Measurements from ENCODE around the gene REEP3. TPM values are rescaled to one million over a fixed set of nuclear protein-coding genes. Genes with fewer than 3 reads are reported as not detected.
A peak's percentile ranks its signal among the peaks of the same experiment; 100 is the strongest.

Gene REEP3
- total and polyA plus RNA-seq, 2 experiments from 2014 or later: 69.9 to 72.1 TPM

- Histone ChIP-seq H3K9ac (no peak overlapping the region), H3K4me3 (no peak overlapping the region), H3K9me3 (ENCODE audit: low read depth) (no peaks in the 10 kb centered on the region), H3K36me3 (ENCODE audit: low read depth) (no peaks in the 10 kb centered on the region), H4K20me1 (ENCODE audit: insufficient read depth) (no peaks in the 10 kb centered on the region), H3K9me2 (ENCODE audit: insufficient read depth) (no peaks in the 10 kb centered on the region), H2AFZ (0 out of 2 replicates have a peak overlapping the region, but pooled peaks have one; percentile 6), H3K4me1 (ENCODE audit: insufficient read depth) (no peaks in the 10 kb centered on the region), H3F3A (ENCODE audit: insufficient read depth) (no peaks in the 10 kb centered on the region), H3K27ac (no peak overlapping the region), H3K27me3 (replicated peaks; ENCODE audit: insufficient read depth) (no peaks in the 10 kb centered on the region), H3K79me2 (ENCODE audit: insufficient read depth) (no peaks in the 10 kb centered on the region), H3K4me2 (ENCODE audit: unreplicated experiment) (no peak overlapping the region)
- peak; percentile 43 for DNase-seq
- in situ Hi-C loops (cut with MboI): no loop called here
- no peak for TF ChIP-seq EZH2 (IDR thresholded peaks at IDR 0.05; ENCODE audit: insufficient read depth, poor library complexity, severe bottlenecking)
- no peak for TF ChIP-seq EZH2phosphoT487 (IDR thresholded peaks at IDR 0.05; ENCODE audit: insufficient read depth, low read depth)
- WGBS, 2 experiments (ENCODE audit: low coverage in 1 of 2, low lambda C conversion rate in 2 of 2, missing lambda C conversion rate in 2 of 2): 85 to 89% methylated on average over 4 of the region's 4 CpGs
Observed at GRCh38 chr10:63644418-63645142, 123.4 kb downstream of the REEP3 start.

- 97 to 100% methylated on average over 2 of the region's 2 CpGs for WGBS, 2 experiments (ENCODE audit: low coverage in 1 of 2, low lambda C conversion rate in 2 of 2, missing lambda C conversion rate in 2 of 2)
Observed at GRCh38 chr10:63645195-63645594, 124.0 kb downstream of the REEP3 start.

DNA sequence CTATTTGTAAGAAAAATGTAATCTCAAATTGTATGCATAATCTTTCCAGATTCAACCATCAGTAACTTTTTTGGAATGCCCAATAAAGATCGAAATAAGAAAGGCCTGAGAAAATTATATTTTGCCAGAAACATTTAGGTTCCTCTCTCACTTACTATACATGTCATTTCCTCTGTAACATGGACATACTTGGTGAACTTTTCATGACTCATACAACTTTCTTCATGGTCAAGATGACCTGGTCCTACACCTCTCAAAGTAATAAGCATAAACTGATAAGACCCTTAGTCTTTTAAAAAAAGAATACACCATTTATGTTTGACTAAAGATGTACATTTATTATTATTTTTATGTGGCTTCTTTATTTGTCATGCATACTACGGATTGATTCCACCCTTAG lies 125.3 kb downstream of the REEP3 start:
- H3K36me3 ChIP-seq (ENCODE audit: low read depth): no peaks in the 10 kb centered on the region
- no peak overlapping the region for H3K4me2 ChIP-seq (ENCODE audit: unreplicated experiment)
- no peak overlapping the region for H3K27ac ChIP-seq
- H2AFZ ChIP-seq: no peak overlapping the region
- no peaks in the 10 kb centered on the region for H3K9me3 ChIP-seq (ENCODE audit: low read depth)
- H3K9me2 ChIP-seq (ENCODE audit: insufficient read depth): no peaks in the 10 kb centered on the region
- 95 to 97% methylated on average over 2 of the region's 2 CpGs for WGBS, 2 experiments (ENCODE audit: low coverage in 1 of 2, low lambda C conversion rate in 2 of 2, missing lambda C conversion rate in 2 of 2)
- no peak overlapping the region for H3K9ac ChIP-seq
- no peaks in the 10 kb centered on the region for H3F3A ChIP-seq (ENCODE audit: insufficient read depth)
- H3K4me1 ChIP-seq (ENCODE audit: insufficient read depth): no peaks in the 10 kb centered on the region
- no peaks in the 10 kb centered on the region for H3K79me2 ChIP-seq (ENCODE audit: insufficient read depth)
- no peaks in the 10 kb centered on the region for H3K27me3 ChIP-seq (replicated peaks; ENCODE audit: insufficient read depth)
- no peak overlapping the region for H3K4me3 ChIP-seq
- in situ Hi-C loops (cut with MboI): no loop called here
- TF ChIP-seq EZH2 (IDR thresholded peaks at IDR 0.05; ENCODE audit: insufficient read depth, poor library complexity, severe bottlenecking): no peak
- no peak for TF ChIP-seq EZH2phosphoT487 (IDR thresholded peaks at IDR 0.05; ENCODE audit: insufficient read depth, low read depth)
- DNase-seq: no peak
- no peaks in the 10 kb centered on the region for H4K20me1 ChIP-seq (ENCODE audit: insufficient read depth)

More at GRCh38 chr10:63645195-63645594, 124.0 kb downstream of the REEP3 start:
- Histone ChIP-seq H3F3A (ENCODE audit: insufficient read depth) (no peaks in the 10 kb centered on the region), H3K4me3 (no peak overlapping the region), H3K9me3 (ENCODE audit: low read depth) (no peaks in the 10 kb centered on the region), H2AFZ (no peak overlapping the region), H3K79me2 (ENCODE audit: insufficient read depth) (no peaks in the 10 kb centered on the region), H3K27ac (no peak overlapping the region), H3K27me3 (replicated peaks; ENCODE audit: insufficient read depth) (no peaks in the 10 kb centered on the region), H3K9me2 (ENCODE audit: insufficient read depth) (no peaks in the 10 kb centered on the region), H3K9ac (no peak overlapping the region), H3K4me2 (ENCODE audit: unreplicated experiment) (no peak overlapping the region), H3K4me1 (ENCODE audit: insufficient read depth) (no peaks in the 10 kb centered on the region), H3K36me3 (ENCODE audit: low read depth) (no peaks in the 10 kb centered on the region), H4K20me1 (ENCODE audit: insufficient read depth) (no peaks in the 10 kb centered on the region)
- TF ChIP-seq EZH2phosphoT487 (IDR thresholded peaks at IDR 0.05; ENCODE audit: insufficient read depth, low read depth) (no peak), EZH2 (IDR thresholded peaks at IDR 0.05; ENCODE audit: insufficient read depth, poor library complexity, severe bottlenecking) (no peak)
- in situ Hi-C loops (cut with MboI): no loop called here
- DNase-seq: no peak

DNA sequence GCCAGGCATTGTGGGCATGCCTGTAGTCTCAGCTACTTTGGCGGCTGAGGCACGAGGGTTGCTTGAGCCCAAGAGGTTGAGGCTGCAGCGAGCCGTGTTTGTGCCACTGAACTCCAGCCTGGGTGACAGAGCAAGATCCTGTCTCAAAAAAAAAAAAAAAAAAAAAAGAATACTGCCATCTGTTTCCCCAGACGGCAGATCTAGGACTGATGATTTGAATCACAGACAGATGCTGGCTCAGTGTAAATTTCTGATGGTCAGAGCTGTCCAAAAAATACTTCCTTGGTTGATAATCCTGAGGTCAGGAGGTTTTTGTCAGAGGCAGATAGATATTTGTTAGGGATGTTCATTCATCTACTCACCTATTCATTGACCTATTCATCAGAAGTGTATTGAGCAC lies 130.7 kb downstream of the REEP3 start:
- Histone ChIP-seq H3K79me2 (ENCODE audit: insufficient read depth) (no peaks in the 10 kb centered on the region), H3K4me1 (ENCODE audit: insufficient read depth) (no peaks in the 10 kb centered on the region), H3K36me3 (ENCODE audit: low read depth) (no peaks in the 10 kb centered on the region), H3K9me3 (ENCODE audit: low read depth) (no peaks in the 10 kb centered on the region), H4K20me1 (ENCODE audit: insufficient read depth) (no peaks in the 10 kb centered on the region), H3K4me2 (ENCODE audit: unreplicated experiment) (no peak overlapping the region), H3K9ac (no peak overlapping the region), H3K27ac (no peak overlapping the region), H3F3A (ENCODE audit: insufficient read depth) (no peaks in the 10 kb centered on the region), H2AFZ (no peak overlapping the region), H3K9me2 (ENCODE audit: insufficient read depth) (no peaks in the 10 kb centered on the region), H3K4me3 (no peak overlapping the region), H3K27me3 (replicated peaks; ENCODE audit: insufficient read depth) (no peaks in the 10 kb centered on the region)
- 40 to 49% methylated on average over 5 of the region's 5 CpGs for WGBS, 2 experiments (ENCODE audit: low coverage in 1 of 2, low lambda C conversion rate in 2 of 2, missing lambda C conversion rate in 2 of 2)
- DNase-seq: no peak
- TF ChIP-seq EZH2phosphoT487 (IDR thresholded peaks at IDR 0.05; ENCODE audit: insufficient read depth, low read depth): no peak
- in situ Hi-C loops (cut with MboI): no loop called here
